Stimulated activated CD8-positive, alpha-beta memory T cell treated with anti-CD3 and anti-CD28 coated beads, Interleukin-7, amount 100 ng/mL, for 24 hours (primary cell): Measurements from ENCODE around the gene SIK3.
"Not testable (repeated sequence)": the region's sequence is repeated elsewhere in the genome, so short reads cannot be mapped to it uniquely, and the experiment has no call there.

Experiments
- DNase-seq: peaks from one replicate; pipeline ENCODE4 v3.0.0-alpha.2; 2020; ENCODE audit warnings: low read depth

The SIK3 gene

GRCh38 chr11:117076941-117077691 lies 21.1 kb downstream of the SIK3 start:
- DNase-seq = no peak

- DNase-seq = no peak
These were observed 23.0 kb downstream of the SIK3 start for GRCh38 chr11:117075186-117075585.

- DNase-seq = no peak
These were observed 24.1 kb downstream of the SIK3 start for GRCh38 chr11:117074119-117074518.

GRCh38 chr11:117073539-117073938 lies 24.7 kb downstream of the SIK3 start:
- DNase-seq = no peak

GRCh38 chr11:117072517-117073461 lies 25.4 kb downstream of the SIK3 start:
- DNase-seq = no peak

- no peak for DNase-seq
These were observed 26.9 kb downstream of the SIK3 start for GRCh38 chr11:117071344-117071787.

- no peak for DNase-seq
These were observed 28.2 kb downstream of the SIK3 start for GRCh38 chr11:117070016-117070415.

- no peak for DNase-seq
These were observed 29.8 kb downstream of the SIK3 start for GRCh38 chr11:117068303-117068860.

- DNase-seq = no peak
These were observed 31.3 kb downstream of the SIK3 start for GRCh38 chr11:117066959-117067358.

GRCh38 chr11:117064275-117064674 lies 34.0 kb downstream of the SIK3 start:
- DNase-seq = no peak

- no peak for DNase-seq
These were observed 35.7 kb downstream of the SIK3 start for GRCh38 chr11:117062498-117062897.

GRCh38 chr11:117061256-117061655 lies 37.0 kb downstream of the SIK3 start:
- DNase-seq = no peak

- no peak for DNase-seq
These were observed 38.5 kb downstream of the SIK3 start for GRCh38 chr11:117059611-117060148.

GRCh38 chr11:117058761-117059261 lies 39.4 kb downstream of the SIK3 start:
- no peak for DNase-seq

GRCh38 chr11:117057727-117058126 lies 40.5 kb downstream of the SIK3 start:
- DNase-seq = no peak

- no peak for DNase-seq
These were observed 40.9 kb downstream of the SIK3 start for GRCh38 chr11:117057317-117057716.

- DNase-seq = no peak
These were observed 42.8 kb downstream of the SIK3 start for GRCh38 chr11:117055469-117055868.

- no peak for DNase-seq
These were observed 43.8 kb downstream of the SIK3 start for GRCh38 chr11:117054382-117054781.

GRCh38 chr11:117052196-117053149 lies 45.8 kb downstream of the SIK3 start:
- DNase-seq = no peak

GRCh38 chr11:117050121-117050520 lies 48.1 kb downstream of the SIK3 start:
- DNase-seq = not testable (repeated sequence)

- DNase-seq = not testable (repeated sequence)
These were observed 51.6 kb downstream of the SIK3 start for GRCh38 chr11:117046627-117047026.
